GM19455 (cell line): ENCODE results near the gene PDE4B.
A peak's percentile ranks its signal among the peaks of the same experiment; 100 is the strongest.

Experiments
- ATAC-seq: cut with Tn5 transposase; IDR thresholded peaks from one replicate; pipeline ENCODE4 v1.9.1; 2021; ENCODE audit not compliant: unreplicated experiment

The PDE4B gene

DNA sequence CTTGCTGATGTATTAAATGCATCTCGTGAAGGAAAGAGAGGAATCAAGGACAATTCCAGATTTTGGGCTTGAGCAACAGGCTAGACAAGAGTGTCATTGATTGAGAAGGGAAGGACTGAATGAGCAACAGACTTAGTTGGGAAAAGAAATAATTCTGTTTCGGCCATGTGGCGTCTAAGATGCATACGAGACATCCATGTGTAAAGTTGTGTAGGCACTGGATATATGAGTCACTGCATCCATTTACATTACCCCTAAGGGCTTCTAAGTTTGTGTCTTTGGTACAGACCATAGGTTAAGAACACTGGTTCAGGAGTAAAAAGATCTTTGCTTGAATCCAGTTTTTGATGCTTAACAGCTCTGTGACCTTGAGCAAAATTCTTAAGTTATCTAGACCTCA, 434.3 kb downstream of the PDE4B start:
- no peak for ATAC-seq

- ATAC-seq = no peak
Observed at GRCh38 chr1:66227966-66228365, 435.3 kb downstream of the PDE4B start.

- no peak for ATAC-seq
Observed at GRCh38 chr1:66231217-66231616, 438.5 kb downstream of the PDE4B start.

DNA sequence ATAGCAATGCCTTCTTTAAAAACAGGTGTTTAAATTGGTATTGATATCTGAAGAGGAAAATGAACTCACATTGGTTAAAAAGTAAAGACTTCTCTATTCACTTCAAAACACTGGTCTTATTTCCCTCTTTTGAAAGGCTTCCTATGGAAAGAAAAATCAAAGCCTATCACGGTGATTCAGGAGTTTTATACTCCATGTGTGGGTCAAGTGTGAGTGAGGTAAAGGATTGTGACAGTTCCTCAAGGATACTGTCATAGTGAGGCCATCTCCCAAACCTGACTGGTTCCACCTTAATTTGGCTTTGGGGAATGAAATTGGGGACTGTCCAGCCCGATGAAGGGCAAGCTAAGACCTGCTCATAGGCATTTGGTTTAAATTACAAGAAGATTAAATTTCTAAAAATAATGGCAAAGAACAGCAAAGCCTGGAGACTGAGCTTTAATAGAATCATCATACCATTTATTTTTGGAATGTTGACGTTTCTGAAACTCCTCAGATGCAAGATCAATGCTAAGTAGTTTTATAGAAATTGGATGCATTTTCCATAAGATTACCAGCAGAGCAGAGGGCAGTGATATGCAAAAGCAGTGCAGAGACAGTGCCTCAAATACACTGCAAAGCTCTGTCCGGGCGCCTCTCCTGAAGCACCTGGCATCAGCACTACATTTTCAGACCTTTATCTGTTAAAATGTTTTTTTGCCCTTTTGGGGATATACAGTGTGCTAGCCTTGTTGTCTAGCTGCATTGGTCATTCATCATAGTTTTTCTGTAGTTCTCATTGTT, 439.2 kb downstream of the PDE4B start:
- no peak for ATAC-seq

DNA sequence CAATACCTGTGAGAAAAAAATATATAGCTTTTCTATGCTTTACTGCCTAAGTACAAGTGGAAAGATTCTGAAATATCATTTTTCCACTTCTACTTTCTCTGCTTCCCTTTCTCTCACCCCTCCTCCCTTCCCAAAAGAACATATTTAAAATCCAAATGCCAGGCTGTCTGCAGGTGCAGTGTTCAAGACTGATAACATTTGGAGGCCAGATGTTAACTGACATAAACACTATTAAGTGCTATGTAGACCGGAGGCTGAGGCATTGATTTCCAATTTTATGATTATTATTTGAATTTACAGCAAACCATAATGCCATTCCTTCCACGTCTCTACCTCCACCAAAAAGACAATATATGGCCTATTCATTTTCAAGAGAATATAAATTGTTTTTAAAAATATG, 444.3 kb downstream of the PDE4B start:
- no peak for ATAC-seq

DNA sequence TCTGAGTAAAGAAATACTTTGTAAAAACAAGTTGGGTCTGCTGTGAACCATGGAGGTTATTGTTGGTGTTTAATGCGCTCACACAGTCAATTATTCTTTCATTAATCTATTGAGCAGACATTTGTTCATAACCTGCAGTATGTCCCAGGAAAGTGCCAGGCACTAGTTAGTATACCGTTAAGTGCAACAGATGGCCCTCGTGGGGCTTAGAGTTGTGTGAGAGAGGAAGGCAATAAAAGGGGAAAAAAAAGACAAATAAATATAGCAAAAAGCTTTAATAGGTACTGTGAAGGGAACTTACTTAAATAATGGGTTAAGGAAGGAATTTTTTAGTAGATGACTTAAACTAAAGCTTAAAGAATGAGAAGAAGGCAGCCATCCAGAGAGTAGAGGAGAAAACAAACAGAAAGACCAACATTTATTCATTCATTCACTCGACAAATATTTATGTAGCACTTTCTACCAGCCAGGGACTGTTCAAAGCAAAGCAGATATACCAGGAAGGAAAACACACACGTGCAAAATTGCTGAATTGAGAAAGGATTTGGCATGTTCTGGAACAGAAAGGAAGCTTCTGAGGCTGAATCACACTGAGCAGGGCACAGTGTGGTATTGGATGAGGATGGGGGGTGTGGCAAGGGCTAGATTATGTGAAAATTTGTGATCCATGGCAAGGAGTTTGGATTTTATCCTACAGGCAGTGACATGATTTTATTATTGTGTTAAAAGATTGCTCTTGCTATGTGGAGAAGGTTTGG, 445.2 kb downstream of the PDE4B start:
- ATAC-seq = no peak

- ATAC-seq = no peak
Observed at GRCh38 chr1:66239834-66240233, 447.1 kb downstream of the PDE4B start.

- ATAC-seq = no peak
Observed at GRCh38 chr1:66240491-66241484, 448.1 kb downstream of the PDE4B start.

DNA sequence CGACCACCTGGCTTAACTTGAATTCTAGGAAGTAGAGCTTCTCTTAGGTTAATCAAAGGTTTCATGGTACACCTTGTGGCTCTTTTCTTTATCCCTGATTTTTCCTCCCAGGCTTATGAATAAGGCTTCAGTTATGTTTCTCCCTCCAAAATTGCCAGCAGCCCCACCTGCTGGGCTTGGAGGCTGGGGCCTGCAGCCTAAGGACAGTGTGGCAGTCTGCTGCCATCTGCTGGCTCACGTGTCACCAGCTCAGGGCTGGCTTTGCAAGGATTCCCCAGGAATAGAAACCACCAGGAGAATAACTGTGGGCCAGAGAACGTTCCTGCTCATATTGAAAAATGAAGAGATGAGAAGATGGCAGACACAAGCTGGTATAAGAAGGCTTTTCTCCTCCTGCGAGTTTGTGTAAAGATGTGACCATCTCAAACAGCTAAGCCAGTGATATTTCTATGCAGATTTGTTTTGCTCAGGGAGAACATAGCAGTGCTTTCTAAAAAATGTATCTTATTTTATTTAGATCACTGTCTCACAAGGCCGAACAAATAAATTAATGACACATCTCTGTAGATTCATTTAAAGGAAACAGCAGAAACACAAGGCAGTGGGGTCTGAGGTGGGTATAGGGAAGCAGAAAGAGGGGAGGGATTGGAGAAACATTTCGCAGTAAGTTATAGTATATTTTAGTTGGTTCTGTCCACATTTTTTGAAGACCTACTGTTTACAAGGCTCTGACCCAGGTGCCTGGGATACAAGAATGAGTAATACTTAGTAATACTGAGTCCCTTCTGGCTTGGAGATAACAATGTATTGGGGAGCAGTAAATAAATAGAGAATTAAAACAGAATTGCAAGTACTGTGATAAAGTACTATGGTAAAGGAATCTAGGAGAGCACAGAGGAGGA, 450.2 kb downstream of the PDE4B start:
- peak; percentile 66 for ATAC-seq

GRCh38 chr1:66243548-66244130, 450.9 kb downstream of the PDE4B start:
- no peak for ATAC-seq

- no peak for ATAC-seq
Observed at GRCh38 chr1:66244429-66244828, 451.7 kb downstream of the PDE4B start.

DNA sequence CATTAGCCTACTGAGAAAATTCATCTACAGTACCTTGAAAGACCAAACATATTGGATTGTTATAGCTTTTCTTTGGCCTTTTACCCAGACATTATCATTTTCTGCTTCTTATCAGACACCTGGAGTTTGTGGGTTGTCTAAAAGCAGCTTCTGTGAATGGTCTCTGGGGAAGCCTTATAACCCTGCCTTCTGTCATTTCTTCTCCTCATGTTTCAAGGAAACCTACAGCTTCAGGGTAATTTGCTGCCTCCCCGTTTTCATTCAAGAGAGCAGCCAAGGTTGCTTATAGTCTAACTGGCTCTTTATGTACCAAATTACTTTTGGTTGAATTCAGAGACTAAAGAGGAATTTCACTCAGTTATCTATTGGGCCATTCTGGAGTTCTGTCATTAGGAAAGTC, 453.0 kb downstream of the PDE4B start:
- ATAC-seq = no peak

DNA sequence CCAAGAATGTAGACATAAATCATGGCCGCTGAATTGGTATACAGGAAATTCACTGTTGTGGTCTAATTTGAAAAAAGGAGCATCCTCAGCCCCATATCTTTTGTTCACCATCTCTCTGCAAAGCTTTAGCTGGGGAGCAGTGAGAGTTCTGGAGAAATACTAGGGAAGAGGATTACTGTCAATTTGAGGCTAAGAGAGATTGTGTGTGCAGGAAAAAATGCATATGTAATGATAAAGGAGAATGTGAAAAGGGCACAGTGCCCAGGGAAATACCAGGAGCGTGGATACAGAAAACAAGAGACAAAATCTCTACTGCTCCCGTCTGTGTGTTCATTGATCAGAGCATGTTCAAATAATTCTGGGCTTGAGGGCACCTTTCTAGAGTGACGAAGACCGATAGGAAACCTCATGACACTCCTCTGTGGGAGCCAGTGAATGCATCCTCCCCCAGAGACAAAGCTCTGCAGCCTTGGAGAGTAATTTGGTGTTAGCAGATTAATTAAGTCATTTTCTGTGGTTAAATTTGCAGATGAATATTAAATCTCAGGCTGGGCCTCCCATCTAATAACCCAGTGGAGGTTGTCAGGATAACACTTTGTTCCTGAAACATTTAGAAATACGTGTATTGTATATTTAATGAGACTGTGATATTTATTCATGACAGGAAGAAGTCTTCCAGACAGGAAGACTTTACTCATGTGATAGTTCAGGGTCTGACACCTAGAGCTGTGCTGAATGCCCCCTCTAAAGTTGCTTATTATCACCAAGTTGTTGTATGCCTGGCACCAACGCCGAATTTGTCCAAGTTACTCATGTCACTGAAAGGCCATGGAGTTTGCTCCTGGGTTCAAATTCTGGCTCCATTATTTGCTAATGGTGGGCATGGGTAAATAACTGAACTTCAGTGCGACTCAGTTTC, 453.9 kb downstream of the PDE4B start:
- no peak for ATAC-seq

DNA sequence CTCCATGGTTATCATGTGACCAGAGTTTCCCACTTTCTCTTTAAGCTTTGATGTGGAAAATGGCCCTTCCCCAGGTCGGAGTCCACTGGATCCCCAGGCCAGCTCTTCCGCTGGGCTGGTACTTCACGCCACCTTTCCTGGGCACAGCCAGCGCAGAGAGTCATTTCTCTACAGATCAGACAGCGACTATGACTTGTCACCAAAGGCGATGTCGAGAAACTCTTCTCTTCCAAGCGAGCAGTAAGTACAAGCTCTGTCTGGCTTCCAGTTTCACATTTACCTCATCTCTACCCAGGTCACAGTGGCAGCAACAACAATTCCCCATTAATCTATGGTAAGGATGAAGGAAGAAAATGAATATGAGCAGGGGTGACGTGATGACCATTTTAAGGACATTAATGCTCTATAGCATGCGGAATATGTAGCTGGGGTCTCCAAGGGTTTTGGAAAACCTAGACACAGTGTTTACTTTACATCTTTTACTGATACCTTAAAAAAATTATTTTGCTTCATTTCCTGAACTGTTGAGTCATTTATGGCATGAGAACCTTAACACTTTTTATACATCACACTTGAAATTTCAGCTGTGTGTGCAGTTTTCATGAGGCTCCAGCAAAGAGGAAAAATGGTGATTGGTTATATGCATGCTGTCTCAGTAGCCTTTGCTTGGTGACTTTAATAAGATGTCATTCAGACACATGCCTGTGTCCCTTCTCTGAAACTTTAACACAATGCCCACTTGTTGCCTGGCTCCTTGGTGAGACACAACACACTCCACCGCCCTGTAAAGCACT, 454.9 kb downstream of the PDE4B start:
- peak; percentile 72 for ATAC-seq

- no peak for ATAC-seq
Observed at GRCh38 chr1:66248257-66248656, 455.6 kb downstream of the PDE4B start.

GRCh38 chr1:66248746-66249145, 456.1 kb downstream of the PDE4B start:
- no peak for ATAC-seq

DNA sequence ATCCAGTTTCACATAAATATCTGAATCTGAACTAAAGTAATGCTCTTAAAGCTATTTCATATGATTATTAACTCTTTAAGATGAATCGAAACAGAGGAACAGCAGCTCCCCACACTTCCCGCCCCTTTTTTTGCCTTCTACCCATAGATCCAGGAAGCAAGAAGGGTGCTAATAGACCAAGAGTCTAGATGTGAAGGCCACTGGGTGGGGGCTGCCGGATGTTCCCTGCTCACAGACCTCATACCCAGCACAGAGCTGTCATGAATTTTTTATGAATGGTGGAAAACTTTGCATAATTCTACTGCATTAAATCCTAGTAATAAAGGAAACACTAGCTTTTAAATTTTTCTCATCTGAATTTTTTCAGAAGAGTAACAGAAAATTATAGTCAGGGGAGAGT, 457.4 kb downstream of the PDE4B start:
- ATAC-seq = no peak

- no peak for ATAC-seq
Observed at GRCh38 chr1:66250478-66250877, 457.8 kb downstream of the PDE4B start.
